Measurements from ENCODE around the gene APOL5. TPM values are rescaled to one million over a fixed set of nuclear protein-coding genes. Genes with fewer than 3 reads are reported as not detected.

APOL5 gene
- polyA plus RNA-seq, 1 experiment = not detected

DNA sequence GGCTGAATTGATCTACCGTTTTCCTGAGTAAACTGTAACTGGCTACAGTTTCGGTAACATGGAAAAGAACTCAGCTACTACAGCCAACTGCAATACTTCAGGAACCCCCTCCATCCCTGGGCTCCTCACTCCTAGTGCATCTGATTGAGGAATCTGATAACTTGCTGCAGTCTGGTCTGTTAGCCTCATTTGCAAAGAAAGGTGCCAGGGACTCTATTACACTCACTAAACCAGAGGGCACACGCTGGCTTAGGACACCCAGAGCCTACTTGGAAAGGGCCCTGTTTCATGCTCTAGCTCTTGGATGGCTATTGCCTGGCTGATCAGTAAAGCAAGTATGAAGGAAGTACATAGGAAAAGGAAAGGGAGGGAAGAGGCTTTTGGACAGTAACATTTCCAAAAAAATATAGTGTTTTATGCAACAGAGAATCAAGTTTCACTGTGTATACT is 22.3 kb downstream of the APOL5 start:
- ChIA-PET POLR2A (no interaction called here), CTCF (interaction anchor here (1.8 to 2.6 kb wide), 2 partner anchors 10 to 113 kb away, joined by 6 to 10 read pairs; no protein-coding TSS in a partner anchor)
- Histone ChIP-seq H3K27me3 (ENCODE audit: control insufficient read depth, insufficient read depth, low read length) (no peaks in the 10 kb centered on the region), H3K4me3 (ENCODE audit: low read depth, low read length) (no peak overlapping the region), H3K36me3 (ENCODE audit: control insufficient read depth, insufficient read depth, low read length) (peaks cover 9% of the 10 kb centered on the region)
- TF ChIP-seq, protein P1, sequence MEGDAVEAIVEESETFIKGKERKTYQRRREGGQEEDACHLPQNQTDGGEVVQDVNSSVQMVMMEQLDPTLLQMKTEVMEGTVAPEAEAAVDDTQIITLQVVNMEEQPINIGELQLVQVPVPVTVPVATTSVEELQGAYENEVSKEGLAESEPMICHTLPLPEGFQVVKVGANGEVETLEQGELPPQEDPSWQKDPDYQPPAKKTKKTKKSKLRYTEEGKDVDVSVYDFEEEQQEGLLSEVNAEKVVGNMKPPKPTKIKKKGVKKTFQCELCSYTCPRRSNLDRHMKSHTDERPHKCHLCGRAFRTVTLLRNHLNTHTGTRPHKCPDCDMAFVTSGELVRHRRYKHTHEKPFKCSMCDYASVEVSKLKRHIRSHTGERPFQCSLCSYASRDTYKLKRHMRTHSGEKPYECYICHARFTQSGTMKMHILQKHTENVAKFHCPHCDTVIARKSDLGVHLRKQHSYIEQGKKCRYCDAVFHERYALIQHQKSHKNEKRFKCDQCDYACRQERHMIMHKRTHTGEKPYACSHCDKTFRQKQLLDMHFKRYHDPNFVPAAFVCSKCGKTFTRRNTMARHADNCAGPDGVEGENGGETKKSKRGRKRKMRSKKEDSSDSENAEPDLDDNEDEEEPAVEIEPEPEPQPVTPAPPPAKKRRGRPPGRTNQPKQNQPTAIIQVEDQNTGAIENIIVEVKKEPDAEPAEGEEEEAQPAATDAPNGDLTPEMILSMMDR (IDR thresholded peaks at IDR 0.05; ENCODE audit: insufficient read depth, low read depth, low read length) = no peak
- no peak for DNase-seq (ENCODE audit: low read depth)

DNA sequence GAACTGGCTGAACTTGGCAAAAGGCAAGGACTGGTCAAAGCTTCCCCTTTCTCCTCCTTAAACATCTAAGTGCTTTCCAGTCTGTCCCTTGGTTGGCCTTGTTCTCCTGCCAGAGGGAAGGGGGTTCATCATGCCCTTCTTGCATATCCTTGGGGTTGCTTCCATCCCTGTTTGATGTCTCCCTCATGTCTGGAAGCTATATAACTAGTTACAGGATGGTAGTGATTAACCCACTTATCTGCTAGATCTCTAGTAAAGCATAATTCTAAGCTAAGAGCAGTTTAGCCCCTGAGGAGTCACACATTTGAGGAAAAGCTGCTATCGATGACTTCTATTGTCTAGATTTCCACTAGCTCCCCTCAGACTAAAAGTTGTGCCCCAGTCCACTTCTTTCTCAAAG is 22.9 kb downstream of the APOL5 start:
- TF ChIP-seq, protein P1 (IDR thresholded peaks at IDR 0.05; ENCODE audit: insufficient read depth, low read depth, low read length) = no peak
- Histone ChIP-seq H3K27me3 (ENCODE audit: control insufficient read depth, insufficient read depth, low read length) (no peaks in the 10 kb centered on the region), H3K4me3 (ENCODE audit: low read depth, low read length) (no peak overlapping the region), H3K36me3 (ENCODE audit: control insufficient read depth, insufficient read depth, low read length) (peaks cover 9% of the 10 kb centered on the region)
- ChIA-PET CTCF (interaction anchor here (1.8 to 2.6 kb wide), 2 partner anchors 9 to 113 kb away, joined by 6 to 10 read pairs; no protein-coding TSS in a partner anchor), POLR2A (no interaction called here)
- no peak for DNase-seq (ENCODE audit: low read depth)

DNA sequence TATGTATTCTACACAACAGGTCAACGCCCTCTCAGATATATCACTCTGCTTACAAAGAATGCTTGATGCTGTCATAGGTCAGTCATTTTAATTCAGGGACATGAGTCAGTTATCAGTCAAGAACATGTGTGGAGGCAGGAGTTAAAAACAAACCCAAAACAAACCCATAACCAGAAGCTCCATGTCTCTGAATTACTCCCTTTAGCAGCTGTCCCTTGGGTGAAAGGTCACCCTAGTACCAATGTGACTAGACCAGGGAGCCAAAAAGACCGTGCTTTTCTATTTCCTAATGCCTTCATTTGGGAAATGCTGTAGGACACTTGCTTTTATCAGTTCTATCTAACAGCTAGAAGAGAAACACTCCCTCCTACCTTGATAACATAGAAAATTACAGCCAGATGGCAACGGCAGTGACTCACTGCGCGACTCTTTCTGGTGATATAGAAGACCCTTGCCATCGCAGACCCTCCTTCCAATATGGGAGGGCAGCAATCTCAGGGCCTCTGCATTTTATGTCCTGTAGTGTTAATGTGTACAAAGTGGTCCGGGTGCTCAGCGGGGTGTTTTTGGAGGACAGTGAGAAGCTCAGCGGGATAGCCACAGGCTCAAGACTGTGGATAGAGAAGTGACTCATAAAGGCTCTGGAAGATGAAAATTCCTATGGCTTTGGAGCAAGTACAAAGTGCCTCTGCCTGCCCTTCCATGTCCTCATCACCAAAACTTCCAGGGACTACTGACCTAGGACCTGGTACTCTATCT is 24.8 kb downstream of the APOL5 start:
- Histone ChIP-seq H3K27me3 (ENCODE audit: control insufficient read depth, insufficient read depth, low read length) (no peaks in the 10 kb centered on the region), H3K36me3 (ENCODE audit: control insufficient read depth, insufficient read depth, low read length) (peaks cover 9% of the 10 kb centered on the region), H3K4me3 (ENCODE audit: low read depth, low read length) (no peak overlapping the region)
- TF ChIP-seq, protein P1 (IDR thresholded peaks at IDR 0.05; ENCODE audit: insufficient read depth, low read depth, low read length) = no peak
- CTCF ChIA-PET = interaction anchor here (0.6 to 1.9 kb wide), 7 partner anchors 18 to 323 kb away, joined by 3 to 6 read pairs (median 3); no protein-coding TSS in a partner anchor
- peak; percentile 51 for DNase-seq (ENCODE audit: low read depth)
- POLR2A ChIA-PET = no interaction called here

DNA sequence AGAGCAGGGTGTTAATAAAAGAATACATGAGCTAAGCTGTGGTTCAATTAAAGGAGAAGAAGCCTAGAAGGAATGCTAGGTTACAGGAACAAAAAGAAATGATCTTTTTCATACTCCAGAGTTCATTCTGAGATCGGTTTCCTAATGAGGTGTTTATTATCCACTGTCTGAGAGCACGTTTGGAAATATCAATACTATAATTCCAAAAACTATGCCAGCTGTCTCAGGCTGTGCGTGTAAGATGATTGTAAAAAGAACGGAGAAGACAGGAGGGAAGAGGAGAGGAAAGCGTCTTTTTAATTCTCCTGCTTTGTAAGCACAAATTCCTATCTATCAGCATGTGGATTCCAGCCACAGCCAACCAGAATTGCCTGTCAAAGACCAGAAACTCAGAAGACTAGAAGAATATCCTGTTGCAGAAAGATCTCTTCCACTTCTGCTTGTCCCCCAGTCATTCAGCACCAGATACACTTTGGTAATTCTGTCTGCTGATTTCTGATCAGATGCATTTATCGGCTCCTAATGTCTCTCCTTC is 25.7 kb downstream of the APOL5 start:
- TF ChIP-seq, protein P1 (IDR thresholded peaks at IDR 0.05; ENCODE audit: insufficient read depth, low read depth, low read length) = no peak
- ChIA-PET CTCF (interaction anchor here (1.0 to 1.9 kb wide), 4 partner anchors 74 to 322 kb away, joined by 3 to 6 read pairs (median 3); no protein-coding TSS in a partner anchor), POLR2A (no interaction called here)
- Histone ChIP-seq H3K27me3 (ENCODE audit: control insufficient read depth, insufficient read depth, low read length) (no peaks in the 10 kb centered on the region), H3K4me3 (ENCODE audit: low read depth, low read length) (no peak overlapping the region), H3K36me3 (ENCODE audit: control insufficient read depth, insufficient read depth, low read length) (peaks cover 7% of the 10 kb centered on the region)
- no peak for DNase-seq (ENCODE audit: low read depth)

DNA sequence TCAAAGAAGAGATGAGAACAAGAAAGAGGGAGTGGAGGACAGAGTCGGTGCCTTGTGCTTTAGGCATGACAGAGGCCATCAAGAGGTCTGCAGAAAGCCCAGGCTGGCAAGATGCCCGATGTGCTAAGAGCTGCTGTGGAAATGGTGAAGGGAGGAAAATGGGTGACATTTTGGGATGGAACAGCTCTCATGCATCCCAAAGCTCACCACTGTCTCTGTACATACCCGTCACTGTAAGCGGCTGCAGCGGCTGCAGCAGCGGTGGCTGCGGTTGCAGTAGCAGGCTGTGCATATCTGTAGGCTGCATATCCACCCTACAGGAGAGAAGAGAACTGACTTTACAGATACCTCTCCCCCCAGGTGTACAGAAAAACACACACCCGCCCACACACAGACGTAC is 28.6 kb downstream of the APOL5 start:
- H3K27me3 ChIP-seq (ENCODE audit: control insufficient read depth, insufficient read depth, low read length) = no peaks in the 10 kb centered on the region
- ChIA-PET POLR2A (interaction anchor here (0.6 kb wide), 1 partner anchor 206 kb away, joined by 3 read pairs; the partner anchor contains the start of gene RASD2), CTCF (no interaction called here)
- TF ChIP-seq, protein P1 (IDR thresholded peaks at IDR 0.05; ENCODE audit: insufficient read depth, low read depth, low read length) = no peak
- no peak overlapping the region for H3K4me3 ChIP-seq (ENCODE audit: low read depth, low read length)
- DNase-seq (ENCODE audit: low read depth) = no peak
- peaks cover 5% of the 10 kb centered on the region for H3K36me3 ChIP-seq (ENCODE audit: control insufficient read depth, insufficient read depth, low read length)

Measured in BJ (cell line).